ENCODE measurements around the gene HAND2. TPM values are rescaled to one million over a fixed set of nuclear protein-coding genes. Genes with fewer than 3 reads are reported as not detected.

Gene HAND2
- total RNA-seq, 1 donor from 2014 or later, result not detected

- Mint-ChIP-seq H3K4me3 (no peak overlapping the region), H3K27ac (ENCODE audit: unreplicated experiment) (no peak overlapping the region), H3K27me3 (ENCODE audit: low read depth) (peaks cover 100% of the 10 kb centered on the region), H3K36me3 (ENCODE audit: low read depth) (no peaks in the 10 kb centered on the region), H3K9me3 (no peaks in the 10 kb centered on the region), H3K4me1 (peaks cover 13% of the 10 kb centered on the region)
- TF ChIP-seq CTCF (conservative IDR thresholded peaks at IDR 0.05), result no peak
- no peak for DNase-seq (ENCODE audit: low read depth, low spot score)
Observed at GRCh38 chr4:173518425-173519102, 11.5 kb downstream of the HAND2 start.

GRCh38 chr4:173517781-173518424 is 12.1 kb downstream of the HAND2 start:
- Mint-ChIP-seq H3K36me3 (ENCODE audit: low read depth) (no peaks in the 10 kb centered on the region), H3K27me3 (ENCODE audit: low read depth) (peaks cover 100% of the 10 kb centered on the region), H3K4me1 (peaks cover 13% of the 10 kb centered on the region), H3K27ac (ENCODE audit: unreplicated experiment) (no peak overlapping the region), H3K4me3 (no peak overlapping the region), H3K9me3 (no peaks in the 10 kb centered on the region)
- no peak for TF ChIP-seq CTCF (conservative IDR thresholded peaks at IDR 0.05)
- DNase-seq (ENCODE audit: low read depth, low spot score), result no peak

- no peaks in the 10 kb centered on the region for H3K36me3 Mint-ChIP-seq (ENCODE audit: low read depth)
- DNase-seq (ENCODE audit: low read depth, low spot score), result no peak
- H3K9me3 Mint-ChIP-seq, result no peaks in the 10 kb centered on the region
- peaks cover 4% of the 10 kb centered on the region for H3K4me1 Mint-ChIP-seq
- H3K27ac Mint-ChIP-seq (ENCODE audit: unreplicated experiment), result no peak overlapping the region
- peak overlapping the region; percentile 42 for H3K4me3 Mint-ChIP-seq
- no peak for TF ChIP-seq CTCF (conservative IDR thresholded peaks at IDR 0.05)
- H3K27me3 Mint-ChIP-seq (ENCODE audit: low read depth), result peaks cover 100% of the 10 kb centered on the region
Observed at GRCh38 chr4:173516621-173517524, 13.2 kb downstream of the HAND2 start.

- peaks cover 4% of the 10 kb centered on the region for H3K36me3 Mint-ChIP-seq (ENCODE audit: low read depth)
- H3K27me3 Mint-ChIP-seq (ENCODE audit: low read depth), result peaks cover 100% of the 10 kb centered on the region
- H3K27ac Mint-ChIP-seq (ENCODE audit: unreplicated experiment), result no peak overlapping the region
- H3K4me1 Mint-ChIP-seq, result peaks cover 4% of the 10 kb centered on the region
- no peak for TF ChIP-seq CTCF (conservative IDR thresholded peaks at IDR 0.05)
- no peak overlapping the region for H3K4me3 Mint-ChIP-seq
- H3K9me3 Mint-ChIP-seq, result no peaks in the 10 kb centered on the region
- DNase-seq (ENCODE audit: low read depth, low spot score), result no peak
Observed at GRCh38 chr4:173515458-173515857, 14.6 kb downstream of the HAND2 start.

- no peak overlapping the region for H3K27ac Mint-ChIP-seq (ENCODE audit: unreplicated experiment)
- H3K27me3 Mint-ChIP-seq (ENCODE audit: low read depth), result peaks cover 100% of the 10 kb centered on the region
- peaks cover 5% of the 10 kb centered on the region for H3K36me3 Mint-ChIP-seq (ENCODE audit: low read depth)
- H3K9me3 Mint-ChIP-seq, result no peaks in the 10 kb centered on the region
- TF ChIP-seq CTCF (conservative IDR thresholded peaks at IDR 0.05), result no peak
- H3K4me1 Mint-ChIP-seq, result peaks cover 6% of the 10 kb centered on the region
- no peak for DNase-seq (ENCODE audit: low read depth, low spot score)
- no peak overlapping the region for H3K4me3 Mint-ChIP-seq
Observed at GRCh38 chr4:173514641-173515217, 15.3 kb downstream of the HAND2 start.
